ENCODE measurements around the gene TMEM125. TPM values are rescaled to one million over a fixed set of nuclear protein-coding genes. Genes with fewer than 3 reads are reported as not detected.
A peak's percentile ranks its signal among the peaks of the same experiment; 100 is the strongest.

TMEM125 gene
- total and polyA plus RNA-seq, 11 donors, result 0.11 to 0.68 (median 0.29) TPM; not detected in 5

- Histone ChIP-seq H3K27me3 (no peaks in the 10 kb centered on the region), H3K4me3 (no peak overlapping the region), H3K4me1 (peaks cover 0 to 3% (median 0%) of the 10 kb centered on the region in 12 donors), H3K9me3 (no peaks in the 10 kb centered on the region), H3K36me3 (peaks cover 0 to 63% (median 7%) of the 10 kb centered on the region in 9 donors), H3K27ac (no peak overlapping the region)
- intact Hi-C loops (cut with DNase I), result no loop called here
- 89 to 95% (median 92%) methylated on average over 3 of the region's 3 CpGs for WGBS, 4 donors
- TF ChIP-seq, protein P1, sequence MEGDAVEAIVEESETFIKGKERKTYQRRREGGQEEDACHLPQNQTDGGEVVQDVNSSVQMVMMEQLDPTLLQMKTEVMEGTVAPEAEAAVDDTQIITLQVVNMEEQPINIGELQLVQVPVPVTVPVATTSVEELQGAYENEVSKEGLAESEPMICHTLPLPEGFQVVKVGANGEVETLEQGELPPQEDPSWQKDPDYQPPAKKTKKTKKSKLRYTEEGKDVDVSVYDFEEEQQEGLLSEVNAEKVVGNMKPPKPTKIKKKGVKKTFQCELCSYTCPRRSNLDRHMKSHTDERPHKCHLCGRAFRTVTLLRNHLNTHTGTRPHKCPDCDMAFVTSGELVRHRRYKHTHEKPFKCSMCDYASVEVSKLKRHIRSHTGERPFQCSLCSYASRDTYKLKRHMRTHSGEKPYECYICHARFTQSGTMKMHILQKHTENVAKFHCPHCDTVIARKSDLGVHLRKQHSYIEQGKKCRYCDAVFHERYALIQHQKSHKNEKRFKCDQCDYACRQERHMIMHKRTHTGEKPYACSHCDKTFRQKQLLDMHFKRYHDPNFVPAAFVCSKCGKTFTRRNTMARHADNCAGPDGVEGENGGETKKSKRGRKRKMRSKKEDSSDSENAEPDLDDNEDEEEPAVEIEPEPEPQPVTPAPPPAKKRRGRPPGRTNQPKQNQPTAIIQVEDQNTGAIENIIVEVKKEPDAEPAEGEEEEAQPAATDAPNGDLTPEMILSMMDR (IDR thresholded peaks at IDR 0.05), result no peak
- no peak for TF ChIP-seq POLR2A (IDR thresholded peaks at IDR 0.05)
- ATAC-seq (no peak), DNase-seq (no peak)
These were observed 45.7 kb downstream of the TMEM125 start for GRCh38 chr1:43315481-43315880.

GRCh38 chr1:43315963-43316737 lies 46.4 kb downstream of the TMEM125 start:
- Histone ChIP-seq H3K27ac (no peak overlapping the region), H3K36me3 (peaks cover 0 to 62% (median 7%) of the 10 kb centered on the region in 9 donors), H3K27me3 (no peaks in the 10 kb centered on the region), H3K4me1 (no peaks in the 10 kb centered on the region), H3K4me3 (no peak overlapping the region), H3K9me3 (no peaks in the 10 kb centered on the region)
- ATAC-seq, result no peak
- no peak for DNase-seq
- WGBS, 4 donors, result 88 to 92% (median 90%) methylated on average over 9 to 10 of the region's 10 CpGs
- intact Hi-C loops (cut with DNase I), result no loop called here
- no peak for TF ChIP-seq POLR2A (IDR thresholded peaks at IDR 0.05)
- TF ChIP-seq, protein P1 (IDR thresholded peaks at IDR 0.05), result no peak

DNA sequence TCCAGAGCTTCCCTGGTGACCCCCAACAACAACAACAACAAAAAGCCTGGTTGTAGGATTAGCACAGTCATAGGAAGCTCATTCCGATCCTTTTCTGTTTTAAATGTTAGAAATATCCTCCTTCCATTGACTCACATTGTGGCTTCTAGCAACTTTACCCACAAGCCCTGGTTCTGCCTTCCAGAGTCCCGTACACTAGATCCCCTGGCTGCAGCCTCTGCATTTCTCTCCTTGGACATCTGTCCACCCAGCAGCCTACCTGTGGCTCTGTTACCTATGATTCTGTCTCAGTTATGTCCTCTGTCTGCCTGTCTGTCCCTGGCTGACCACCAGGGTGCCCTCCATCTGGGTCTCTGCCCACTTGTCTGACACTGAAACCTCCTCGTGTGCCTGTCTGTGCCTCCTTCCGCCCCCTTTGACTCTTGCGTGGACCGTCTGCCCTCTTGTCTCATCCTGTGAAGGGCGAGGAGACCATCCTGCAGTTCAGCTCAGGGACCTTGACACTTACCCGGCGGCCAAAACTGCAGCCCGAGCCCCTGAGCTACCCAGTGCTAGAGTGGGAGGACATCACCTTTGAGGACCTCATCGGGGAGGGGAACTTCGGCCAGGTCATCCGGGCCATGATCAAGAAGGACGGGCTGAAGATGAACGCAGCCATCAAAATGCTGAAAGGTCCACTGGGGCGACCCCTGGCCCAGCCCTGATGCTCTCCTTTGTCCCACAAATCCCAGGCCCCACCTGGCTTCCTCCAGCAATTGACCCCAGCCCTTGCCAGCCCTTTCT lies 47.1 kb downstream of the TMEM125 start:
- no peak for DNase-seq
- Histone ChIP-seq H3K9me3 (no peaks in the 10 kb centered on the region), H3K27me3 (no peaks in the 10 kb centered on the region), H3K4me3 (no peak overlapping the region), H3K4me1 (no peaks in the 10 kb centered on the region), H3K36me3 (peaks cover 0 to 63% (median 7%) of the 10 kb centered on the region in 9 donors), H3K27ac (no peak overlapping the region)
- intact Hi-C loops (cut with DNase I), result no loop called here
- WGBS, 4 donors, result 90 to 92% (median 92%) methylated on average over 14 to 16 of the region's 16 CpGs
- no peak for TF ChIP-seq POLR2A (IDR thresholded peaks at IDR 0.05)
- TF ChIP-seq, protein P1 (IDR thresholded peaks at IDR 0.05), result peak in 1 of 12 donors; percentile 20
- ATAC-seq, result no peak

DNA sequence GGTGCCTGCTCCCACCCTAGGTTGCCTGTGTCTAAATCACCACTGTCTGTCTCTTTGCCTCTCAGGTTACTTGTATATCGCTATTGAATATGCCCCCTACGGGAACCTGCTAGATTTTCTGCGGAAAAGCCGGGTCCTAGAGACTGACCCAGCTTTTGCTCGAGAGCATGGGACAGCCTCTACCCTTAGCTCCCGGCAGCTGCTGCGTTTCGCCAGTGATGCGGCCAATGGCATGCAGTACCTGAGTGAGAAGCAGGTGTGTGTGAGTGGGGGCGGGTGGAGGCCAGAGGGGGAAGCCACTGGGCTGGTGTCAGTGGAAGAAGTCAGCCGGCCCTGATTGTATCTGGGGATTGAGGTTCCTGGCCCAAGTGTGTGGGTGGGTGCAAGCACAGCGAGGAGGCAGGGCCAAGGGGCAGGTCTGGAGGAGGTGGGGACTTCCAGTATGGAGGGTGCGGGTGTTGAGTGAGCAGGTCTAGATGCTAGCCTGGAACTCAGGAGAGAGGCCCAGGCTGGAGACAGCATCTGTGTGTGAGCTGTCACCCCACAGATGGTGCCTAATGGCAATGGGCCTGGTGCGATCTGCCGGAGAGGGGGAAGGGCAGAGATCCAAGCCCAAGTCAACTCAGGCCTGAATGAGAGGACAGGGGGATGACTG lies 48.2 kb downstream of the TMEM125 start:
- Histone ChIP-seq H3K4me3 (no peak overlapping the region), H3K4me1 (no peaks in the 10 kb centered on the region), H3K27me3 (no peaks in the 10 kb centered on the region), H3K27ac (no peak overlapping the region), H3K9me3 (no peaks in the 10 kb centered on the region), H3K36me3 (peaks cover 0 to 64% (median 7%) of the 10 kb centered on the region in 9 donors)
- TF ChIP-seq, protein P1 (IDR thresholded peaks at IDR 0.05), result no peak
- no peak for TF ChIP-seq POLR2A (IDR thresholded peaks at IDR 0.05)
- ATAC-seq (no peak), DNase-seq (no peak)
- WGBS, 4 donors, result 86 to 92% (median 90%) methylated on average over 15 of the region's 15 CpGs
- intact Hi-C loops (cut with DNase I), result no loop called here

Measured in heart left ventricle (tissue), 16 donors.